PC-9 (cell line): ENCODE data around the gene PPP1R15B. TPM values are rescaled to one million over a fixed set of nuclear protein-coding genes. Genes with fewer than 3 reads are reported as not detected.
A peak's percentile ranks its signal among the peaks of the same experiment; 100 is the strongest.

Source experiments
- BruUV-seq: library from RNA; stranded (reverse); fragments of 400-500 nt; replicated peaks from 2 replicates; lab custom pipeline; 2021; lab: Mats Ljungman, UMichigan
- CTCF ChIA-PET: fragments of 300-600 bp; sonication (Branson Sonifier 250); formaldehyde crosslinking; loops from one replicate; lab custom pipeline; 2022; ENCODE audit warnings: antibody characterized with exemption; lab: Charles Lee
- POLR2A ChIA-PET: fragments of 300-600 bp; sonication (Branson Sonifier 250); formaldehyde crosslinking; loops from one replicate; lab custom pipeline; 2022; ENCODE audit warnings: antibody characterized with exemption; ENCODE audit not compliant: unreplicated experiment; lab: Charles Lee
- DNase-seq, 2 experiments: peaks; one replicate each; pipeline versions ENCODE4 v3.0.0 to v3.0.0-alpha.2; 2015 to 2022; ENCODE audit warnings: mixed read lengths in 1 of 2
- H2AFZ ChIP-seq: fragments of 200-600 bp; sonication (generic); 2 replicates; pipeline ENCODE4 v1.8.1; 2017; ENCODE audit warnings: antibody characterized with exemption
- H3F3A ChIP-seq: fragments of 200-600 bp; sonication (generic); 2 replicates; pipeline ENCODE4 v1.8.1; 2017; ENCODE audit warnings: antibody characterized with exemption, mild to moderate bottlenecking, low read depth; ENCODE audit not compliant: insufficient read depth
- H3K27ac ChIP-seq: fragments of 200-600 bp; sonication (generic); 2 replicates; pipeline ENCODE4 v1.6.1; 2016; ENCODE audit warnings: mixed run types
- H3K27me3 ChIP-seq: fragments of 200-600 bp; sonication (generic); 2 replicates; pipeline ENCODE4 v1.6.1; 2016; ENCODE audit warnings: low read depth, mixed run types; ENCODE audit not compliant: insufficient read depth
- H3K36me3 ChIP-seq: fragments of 200-600 bp; sonication (generic); 2 replicates; pipeline ENCODE4 v1.6.1; 2016; ENCODE audit warnings: low read depth, mixed run types
- H3K4me1 ChIP-seq: fragments of 200-600 bp; sonication (generic); replicated peaks from 2 replicates; pipeline ENCODE4 v1.6.1; 2016; ENCODE audit warnings: mixed run types; ENCODE audit not compliant: insufficient read depth
- H3K4me2 ChIP-seq: fragments of 200-600 bp; sonication (generic); 2 replicates; pipeline ENCODE4 v1.6.1; 2017; ENCODE audit warnings: mixed run types
- H3K4me3 ChIP-seq: fragments of 200-600 bp; sonication (generic); 2 replicates; pipeline ENCODE4 v1.6.1; 2016; ENCODE audit warnings: mixed run types
- H3K79me2 ChIP-seq: fragments of 200-600 bp; sonication (generic); 2 replicates; pipeline ENCODE4 v1.6.1; 2017; ENCODE audit warnings: low read depth, mixed run types
- H3K9me2 ChIP-seq: fragments of 200-600 bp; sonication (generic); 2 replicates; pipeline ENCODE4 v1.8.1; 2017; ENCODE audit warnings: mild to moderate bottlenecking; ENCODE audit not compliant: insufficient read depth
- H3K9me3 ChIP-seq: fragments of 200-600 bp; sonication (generic); 2 replicates; pipeline ENCODE4 v1.8.1; 2016; ENCODE audit warnings: low read depth; ENCODE audit not compliant: insufficient read depth
- H4K20me1 ChIP-seq: fragments of 200-600 bp; sonication (generic); 2 replicates; pipeline ENCODE4 v1.8.1; 2017; ENCODE audit not compliant: insufficient read depth
- EZH2 ChIP-seq: fragments of 200-600 bp; sonication (generic); IDR thresholded peaks from 2 replicates; pipeline ENCODE4 v1.8.0; 2017; ENCODE audit warnings: antibody characterized with exemption, low read depth
- intact Hi-C: fragments of 100-400 bp; cut with micrococcal nuclease; formaldehyde crosslinking; loops from one replicate; pipeline ENCODE4 v1.10.0; 2022; ENCODE audit not compliant: unreplicated experiment
- total RNA-seq: library from RNA; stranded (reverse); gene quantifications from 2 replicates; pipeline ENCODE4 v1.2.3, GENCODE V29; 2021
- TF ChIP-seq, protein P1 (sequence below): fragments of 200-600 bp; sonication (generic); conservative IDR thresholded peaks from 2 replicates; pipeline ENCODE4 v1.6.1; 2017; ENCODE audit warnings: mixed run types, antibody characterized with exemption, mild to moderate bottlenecking, moderate library complexity

Gene PPP1R15B
- total RNA-seq, 1 experiment from 2014 or later: 40.9 TPM

DNA sequence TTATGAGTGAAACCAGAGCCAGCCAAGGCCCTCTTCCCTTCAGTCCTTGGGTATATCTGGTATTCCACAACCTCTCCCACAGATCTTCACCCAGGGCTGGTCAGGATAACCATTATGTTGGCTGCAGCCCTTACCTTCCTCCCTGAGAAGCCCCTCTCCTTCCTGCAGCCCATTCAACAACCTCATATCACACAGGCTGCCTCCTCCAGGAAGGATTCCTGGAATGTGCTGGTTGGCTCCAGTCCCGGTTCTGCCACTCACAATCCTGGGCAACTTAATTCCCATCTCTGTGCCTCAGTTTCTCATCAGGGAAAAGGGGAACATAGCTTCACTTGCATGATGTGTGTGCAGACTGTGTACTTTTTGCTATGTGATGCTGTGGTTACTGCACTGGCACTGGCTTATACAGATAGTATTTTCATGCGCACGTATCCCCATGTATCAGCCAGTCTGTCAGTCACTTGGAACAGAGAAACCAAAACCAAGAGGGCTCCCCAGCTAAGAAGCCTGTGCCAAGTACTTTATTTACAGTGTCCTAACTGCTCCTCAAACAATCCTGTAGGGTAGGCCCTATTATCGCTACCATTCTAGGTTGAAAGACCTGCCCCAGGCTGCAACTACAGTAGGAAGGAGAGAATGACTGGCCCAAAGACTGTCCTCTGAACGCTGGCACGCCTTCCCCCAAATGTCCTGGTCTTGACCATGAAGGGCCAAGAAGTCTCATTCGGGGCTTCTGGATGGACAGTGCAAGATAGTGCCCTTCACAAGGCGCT, 39.9 kb upstream of the PPP1R15B start:
- Histone ChIP-seq H3K4me3 (no peak overlapping the region), H3K4me1 (peaks cover 48% of the 10 kb centered on the region), H2AFZ (no peak overlapping the region), H3K27ac (peak overlapping the region; percentile 98), H3K9me3 (peaks cover 13% of the 10 kb centered on the region), H3K36me3 (peaks cover 38% of the 10 kb centered on the region), H3K9me2 (no peaks in the 10 kb centered on the region), H4K20me1 (no peaks in the 10 kb centered on the region), H3F3A (peaks cover 54% of the 10 kb centered on the region), H3K27me3 (no peaks in the 10 kb centered on the region), H3K79me2 (peaks cover 22% of the 10 kb centered on the region), H3K4me2 (peak overlapping the region; percentile 78)
- intact Hi-C loops: loop anchor here (2.0 kb wide), 1 partner anchor 21 kb away; no protein-coding TSS in a partner anchor
- CTCF ChIA-PET: interaction anchor here (0.7 to 1.4 kb wide), 3 partner anchors 13 to 43 kb away, joined by 3 to 6 read pairs (median 4); no protein-coding TSS in a partner anchor
- POLR2A ChIA-PET: interaction anchor here (0.7 to 1.9 kb wide), 3 partner anchors 13 to 55 kb away, joined by 5 to 25 read pairs (median 24); partner anchors contain the start of gene PIK3C2B
- no TSS peak for BruUV-seq
- DNase-seq: no peak
- TF ChIP-seq, protein P1, sequence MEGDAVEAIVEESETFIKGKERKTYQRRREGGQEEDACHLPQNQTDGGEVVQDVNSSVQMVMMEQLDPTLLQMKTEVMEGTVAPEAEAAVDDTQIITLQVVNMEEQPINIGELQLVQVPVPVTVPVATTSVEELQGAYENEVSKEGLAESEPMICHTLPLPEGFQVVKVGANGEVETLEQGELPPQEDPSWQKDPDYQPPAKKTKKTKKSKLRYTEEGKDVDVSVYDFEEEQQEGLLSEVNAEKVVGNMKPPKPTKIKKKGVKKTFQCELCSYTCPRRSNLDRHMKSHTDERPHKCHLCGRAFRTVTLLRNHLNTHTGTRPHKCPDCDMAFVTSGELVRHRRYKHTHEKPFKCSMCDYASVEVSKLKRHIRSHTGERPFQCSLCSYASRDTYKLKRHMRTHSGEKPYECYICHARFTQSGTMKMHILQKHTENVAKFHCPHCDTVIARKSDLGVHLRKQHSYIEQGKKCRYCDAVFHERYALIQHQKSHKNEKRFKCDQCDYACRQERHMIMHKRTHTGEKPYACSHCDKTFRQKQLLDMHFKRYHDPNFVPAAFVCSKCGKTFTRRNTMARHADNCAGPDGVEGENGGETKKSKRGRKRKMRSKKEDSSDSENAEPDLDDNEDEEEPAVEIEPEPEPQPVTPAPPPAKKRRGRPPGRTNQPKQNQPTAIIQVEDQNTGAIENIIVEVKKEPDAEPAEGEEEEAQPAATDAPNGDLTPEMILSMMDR: no peak
- no peak for TF ChIP-seq EZH2

DNA sequence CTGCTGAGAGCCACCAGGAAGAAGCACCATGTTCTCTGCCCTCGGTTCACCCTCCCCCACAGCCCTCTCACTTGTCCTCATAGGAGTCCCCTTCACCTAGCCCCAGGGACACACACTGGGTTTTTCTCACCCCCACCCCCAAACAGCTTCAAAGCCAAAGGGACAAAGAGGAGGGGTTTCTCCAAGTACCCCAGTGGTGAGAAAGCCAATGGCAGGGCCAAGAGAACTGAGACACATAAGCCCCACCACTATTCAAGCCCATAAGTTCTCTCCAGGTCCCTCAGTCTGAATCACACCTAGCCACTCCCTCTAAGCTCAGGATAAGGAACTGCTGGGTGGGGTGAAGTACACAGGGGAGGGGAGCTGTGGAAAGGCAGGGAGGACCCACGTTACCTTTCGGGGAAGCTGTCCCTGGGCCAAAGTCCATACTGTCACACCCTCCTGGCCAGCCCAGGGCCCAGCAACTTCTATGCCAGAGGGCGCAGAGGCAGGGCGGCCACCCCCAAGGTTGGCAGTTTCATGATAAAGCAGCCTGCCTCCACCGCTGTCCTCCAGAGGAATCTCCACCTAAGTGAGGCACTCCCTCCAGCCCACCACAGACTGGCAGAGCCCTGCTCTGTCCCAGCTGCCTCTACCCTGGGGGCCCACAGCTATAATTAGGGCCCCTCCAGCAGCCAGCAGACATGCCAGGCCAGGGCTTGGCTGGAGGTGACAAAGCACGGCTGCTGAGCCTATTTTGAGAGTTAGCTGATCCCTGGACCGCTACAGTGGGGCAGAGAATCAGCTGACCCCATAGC, 39.0 kb upstream of the PPP1R15B start:
- H3K27me3 ChIP-seq: no peaks in the 10 kb centered on the region
- peak overlapping the region; percentile 98 for H3K27ac ChIP-seq
- no TSS peak for BruUV-seq
- peaks cover 58% of the 10 kb centered on the region for H3F3A ChIP-seq
- DNase-seq: peak; percentile 94 to 96
- ChIA-PET POLR2A (interaction anchor here (0.6 to 1.9 kb wide), 10 partner anchors 12 to 1065 kb away, joined by 4 to 25 read pairs (median 7); partner anchors contain the start of gene PIK3C2B), CTCF (interaction anchor here (0.6 to 1.4 kb wide), 7 partner anchors 12 to 54 kb away, joined by 3 to 6 read pairs (median 3); partner anchors contain the start of gene PIK3C2B)
- intact Hi-C loops: loop anchor here (1.0 to 2.0 kb wide), 2 partner anchors 20 to 33 kb away; no protein-coding TSS in a partner anchor
- peak overlapping the region; percentile 9; the same call in 1 of the 2 replicates for H3K4me3 ChIP-seq
- H3K4me2 ChIP-seq: peak overlapping the region; percentile 78
- peaks cover 52% of the 10 kb centered on the region for H3K4me1 ChIP-seq
- no peaks in the 10 kb centered on the region for H4K20me1 ChIP-seq
- H3K36me3 ChIP-seq: peaks cover 47% of the 10 kb centered on the region
- no peaks in the 10 kb centered on the region for H3K9me2 ChIP-seq
- TF ChIP-seq, protein P1: no peak
- no peak for TF ChIP-seq EZH2
- no peak overlapping the region for H2AFZ ChIP-seq
- peaks cover 31% of the 10 kb centered on the region for H3K79me2 ChIP-seq
- H3K9me3 ChIP-seq: peaks cover 13% of the 10 kb centered on the region
